ENCODE measurements around the gene CCDC51.

DNA sequence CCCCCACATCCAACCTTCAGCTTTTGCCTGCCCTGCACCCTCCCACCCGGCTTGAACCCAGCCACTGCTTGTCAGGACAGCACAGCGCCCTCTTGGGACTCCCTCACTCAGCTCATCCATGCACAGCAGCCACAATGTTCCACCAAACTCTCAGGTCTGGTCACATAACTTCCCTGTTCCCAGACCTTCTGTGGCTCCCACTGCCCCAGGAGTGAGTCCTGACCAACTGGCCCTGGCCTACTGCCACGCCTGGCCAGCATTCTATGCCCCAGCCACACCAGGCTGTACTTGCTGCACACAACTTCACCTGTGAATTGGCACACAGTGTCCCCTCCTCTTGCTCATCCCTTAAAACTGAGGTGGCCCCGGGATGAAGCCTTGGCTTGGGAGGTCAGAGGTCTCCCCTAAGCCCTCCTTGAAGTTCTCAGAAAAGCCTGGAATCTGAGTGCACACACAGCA lies 31.1 kb downstream of the CCDC51 start:
- TF ChIP-seq MYC (IDR thresholded peaks at IDR 0.05; ENCODE audit: low read depth, low read length): no peak
- TF ChIP-seq, protein P1, sequence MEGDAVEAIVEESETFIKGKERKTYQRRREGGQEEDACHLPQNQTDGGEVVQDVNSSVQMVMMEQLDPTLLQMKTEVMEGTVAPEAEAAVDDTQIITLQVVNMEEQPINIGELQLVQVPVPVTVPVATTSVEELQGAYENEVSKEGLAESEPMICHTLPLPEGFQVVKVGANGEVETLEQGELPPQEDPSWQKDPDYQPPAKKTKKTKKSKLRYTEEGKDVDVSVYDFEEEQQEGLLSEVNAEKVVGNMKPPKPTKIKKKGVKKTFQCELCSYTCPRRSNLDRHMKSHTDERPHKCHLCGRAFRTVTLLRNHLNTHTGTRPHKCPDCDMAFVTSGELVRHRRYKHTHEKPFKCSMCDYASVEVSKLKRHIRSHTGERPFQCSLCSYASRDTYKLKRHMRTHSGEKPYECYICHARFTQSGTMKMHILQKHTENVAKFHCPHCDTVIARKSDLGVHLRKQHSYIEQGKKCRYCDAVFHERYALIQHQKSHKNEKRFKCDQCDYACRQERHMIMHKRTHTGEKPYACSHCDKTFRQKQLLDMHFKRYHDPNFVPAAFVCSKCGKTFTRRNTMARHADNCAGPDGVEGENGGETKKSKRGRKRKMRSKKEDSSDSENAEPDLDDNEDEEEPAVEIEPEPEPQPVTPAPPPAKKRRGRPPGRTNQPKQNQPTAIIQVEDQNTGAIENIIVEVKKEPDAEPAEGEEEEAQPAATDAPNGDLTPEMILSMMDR (IDR thresholded peaks at IDR 0.05; ENCODE audit: extremely low read depth in 1 of 2, insufficient read depth in 1 of 2, low read depth in 1 of 2, low read length in 2 of 2): no peak
- no peak for TF ChIP-seq POLR2AphosphoS5 (IDR thresholded peaks at IDR 0.05; ENCODE audit: insufficient read depth, low read depth, low read length)
- TF ChIP-seq, protein P2, sequence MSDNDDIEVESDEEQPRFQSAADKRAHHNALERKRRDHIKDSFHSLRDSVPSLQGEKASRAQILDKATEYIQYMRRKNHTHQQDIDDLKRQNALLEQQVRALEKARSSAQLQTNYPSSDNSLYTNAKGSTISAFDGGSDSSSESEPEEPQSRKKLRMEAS (IDR thresholded peaks at IDR 0.05; ENCODE audit: insufficient read depth, insufficient read length): no peak
- TF ChIP-seq POLR2A (IDR thresholded peaks at IDR 0.05; ENCODE audit: low read depth, low read length): no peak
